OCI-LY1 (cell line): ENCODE results near the gene PDHX.

Experiments
- EZH2 ChIP-seq: fragments of 200-600 bp; sonication (generic), shearing (Covaris generic); IDR thresholded peaks from 2 replicates; pipeline ENCODE4 v1.8.0; 2017; ENCODE audit warnings: borderline replicate concordance, mixed run types, mild to moderate bottlenecking, antibody characterized with exemption, low read length, moderate library complexity, mixed read lengths
- TF ChIP-seq, protein P1 (sequence below): fragments of 200-600 bp; sonication (generic), shearing (Covaris generic); IDR thresholded peaks from 2 replicates; pipeline ENCODE4 v1.5.1; 2017; ENCODE audit warnings: mild to moderate bottlenecking, antibody characterized with exemption, low read length, moderate library complexity, mixed read lengths

DNA sequence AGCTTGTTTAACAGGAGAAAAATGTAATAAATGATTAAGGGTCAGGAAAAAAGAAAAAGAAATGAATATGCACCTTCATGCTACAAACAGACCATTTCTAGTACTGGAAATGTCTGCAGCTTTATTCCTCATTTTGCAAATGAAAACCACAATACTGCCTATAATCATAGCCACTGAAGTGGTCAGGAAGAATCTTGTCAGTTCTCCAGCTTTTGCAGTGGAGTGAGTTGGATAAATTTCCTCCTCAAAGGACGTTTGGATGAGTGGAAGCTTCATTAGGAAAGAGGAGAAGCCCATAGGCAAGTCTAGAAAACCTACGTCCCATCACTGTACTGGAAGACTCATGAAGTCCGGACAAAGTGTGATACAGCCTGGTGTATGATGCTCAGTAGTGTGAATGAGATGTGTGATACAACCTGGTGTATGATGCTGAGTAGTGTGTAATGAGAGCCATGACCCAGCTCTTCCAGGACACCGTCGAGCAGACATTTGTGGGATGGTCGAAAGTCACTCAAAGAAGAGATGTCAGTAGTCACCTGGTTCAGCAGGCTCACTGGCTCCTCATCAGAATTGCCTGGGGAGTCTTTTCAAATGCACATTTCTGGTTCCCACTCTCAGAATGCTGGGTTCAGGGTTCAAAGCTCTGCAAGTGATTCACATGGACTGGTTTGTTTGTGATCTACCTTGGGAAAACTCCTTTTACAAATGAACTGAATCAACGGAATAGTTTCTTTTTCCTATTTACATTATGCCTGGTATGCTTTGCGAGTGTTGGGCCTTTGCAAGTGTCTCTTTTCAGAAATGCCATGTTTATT lies 101.3 kb downstream of the PDHX start:
- TF ChIP-seq, protein P1, sequence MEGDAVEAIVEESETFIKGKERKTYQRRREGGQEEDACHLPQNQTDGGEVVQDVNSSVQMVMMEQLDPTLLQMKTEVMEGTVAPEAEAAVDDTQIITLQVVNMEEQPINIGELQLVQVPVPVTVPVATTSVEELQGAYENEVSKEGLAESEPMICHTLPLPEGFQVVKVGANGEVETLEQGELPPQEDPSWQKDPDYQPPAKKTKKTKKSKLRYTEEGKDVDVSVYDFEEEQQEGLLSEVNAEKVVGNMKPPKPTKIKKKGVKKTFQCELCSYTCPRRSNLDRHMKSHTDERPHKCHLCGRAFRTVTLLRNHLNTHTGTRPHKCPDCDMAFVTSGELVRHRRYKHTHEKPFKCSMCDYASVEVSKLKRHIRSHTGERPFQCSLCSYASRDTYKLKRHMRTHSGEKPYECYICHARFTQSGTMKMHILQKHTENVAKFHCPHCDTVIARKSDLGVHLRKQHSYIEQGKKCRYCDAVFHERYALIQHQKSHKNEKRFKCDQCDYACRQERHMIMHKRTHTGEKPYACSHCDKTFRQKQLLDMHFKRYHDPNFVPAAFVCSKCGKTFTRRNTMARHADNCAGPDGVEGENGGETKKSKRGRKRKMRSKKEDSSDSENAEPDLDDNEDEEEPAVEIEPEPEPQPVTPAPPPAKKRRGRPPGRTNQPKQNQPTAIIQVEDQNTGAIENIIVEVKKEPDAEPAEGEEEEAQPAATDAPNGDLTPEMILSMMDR = no peak
- no peak for TF ChIP-seq EZH2
